ENCODE measurements around the gene ARMC3.
"Not testable (repeated sequence)": the region's sequence is repeated elsewhere in the genome, so short reads cannot be mapped to it uniquely, and the experiment has no call there.

Gene ARMC3

DNA sequence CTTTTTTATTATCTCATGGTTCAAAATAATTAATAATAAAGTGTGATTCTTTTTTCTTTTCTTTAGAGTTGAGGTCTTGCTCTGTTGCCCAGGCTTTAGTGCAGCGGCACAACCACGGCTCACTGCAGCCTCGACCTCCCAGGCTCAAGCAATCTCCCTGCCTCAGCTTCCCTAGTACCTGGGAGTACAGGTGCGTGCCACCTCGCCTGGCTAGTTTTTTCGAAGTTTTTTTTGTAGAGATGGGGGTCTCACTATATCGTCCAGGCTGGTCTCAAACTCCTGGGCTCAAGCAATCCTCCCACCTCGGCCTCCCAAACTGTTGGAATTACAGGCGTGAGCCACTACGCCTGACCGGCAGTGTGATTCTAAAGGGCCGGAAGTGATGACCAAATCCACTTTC, 139.5 kb downstream of the ARMC3 start:
- no peak overlapping the region for H3K4me3 ChIP-seq (ENCODE audit: control insufficient read depth, low read depth, low read length)
- TF ChIP-seq, protein P1, sequence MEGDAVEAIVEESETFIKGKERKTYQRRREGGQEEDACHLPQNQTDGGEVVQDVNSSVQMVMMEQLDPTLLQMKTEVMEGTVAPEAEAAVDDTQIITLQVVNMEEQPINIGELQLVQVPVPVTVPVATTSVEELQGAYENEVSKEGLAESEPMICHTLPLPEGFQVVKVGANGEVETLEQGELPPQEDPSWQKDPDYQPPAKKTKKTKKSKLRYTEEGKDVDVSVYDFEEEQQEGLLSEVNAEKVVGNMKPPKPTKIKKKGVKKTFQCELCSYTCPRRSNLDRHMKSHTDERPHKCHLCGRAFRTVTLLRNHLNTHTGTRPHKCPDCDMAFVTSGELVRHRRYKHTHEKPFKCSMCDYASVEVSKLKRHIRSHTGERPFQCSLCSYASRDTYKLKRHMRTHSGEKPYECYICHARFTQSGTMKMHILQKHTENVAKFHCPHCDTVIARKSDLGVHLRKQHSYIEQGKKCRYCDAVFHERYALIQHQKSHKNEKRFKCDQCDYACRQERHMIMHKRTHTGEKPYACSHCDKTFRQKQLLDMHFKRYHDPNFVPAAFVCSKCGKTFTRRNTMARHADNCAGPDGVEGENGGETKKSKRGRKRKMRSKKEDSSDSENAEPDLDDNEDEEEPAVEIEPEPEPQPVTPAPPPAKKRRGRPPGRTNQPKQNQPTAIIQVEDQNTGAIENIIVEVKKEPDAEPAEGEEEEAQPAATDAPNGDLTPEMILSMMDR (IDR thresholded peaks at IDR 0.05; ENCODE audit: control insufficient read depth, insufficient read depth, low read depth, low read length, missing control alignments) = no peak
- no peak for DNase-seq (ENCODE audit: low read depth)

DNA sequence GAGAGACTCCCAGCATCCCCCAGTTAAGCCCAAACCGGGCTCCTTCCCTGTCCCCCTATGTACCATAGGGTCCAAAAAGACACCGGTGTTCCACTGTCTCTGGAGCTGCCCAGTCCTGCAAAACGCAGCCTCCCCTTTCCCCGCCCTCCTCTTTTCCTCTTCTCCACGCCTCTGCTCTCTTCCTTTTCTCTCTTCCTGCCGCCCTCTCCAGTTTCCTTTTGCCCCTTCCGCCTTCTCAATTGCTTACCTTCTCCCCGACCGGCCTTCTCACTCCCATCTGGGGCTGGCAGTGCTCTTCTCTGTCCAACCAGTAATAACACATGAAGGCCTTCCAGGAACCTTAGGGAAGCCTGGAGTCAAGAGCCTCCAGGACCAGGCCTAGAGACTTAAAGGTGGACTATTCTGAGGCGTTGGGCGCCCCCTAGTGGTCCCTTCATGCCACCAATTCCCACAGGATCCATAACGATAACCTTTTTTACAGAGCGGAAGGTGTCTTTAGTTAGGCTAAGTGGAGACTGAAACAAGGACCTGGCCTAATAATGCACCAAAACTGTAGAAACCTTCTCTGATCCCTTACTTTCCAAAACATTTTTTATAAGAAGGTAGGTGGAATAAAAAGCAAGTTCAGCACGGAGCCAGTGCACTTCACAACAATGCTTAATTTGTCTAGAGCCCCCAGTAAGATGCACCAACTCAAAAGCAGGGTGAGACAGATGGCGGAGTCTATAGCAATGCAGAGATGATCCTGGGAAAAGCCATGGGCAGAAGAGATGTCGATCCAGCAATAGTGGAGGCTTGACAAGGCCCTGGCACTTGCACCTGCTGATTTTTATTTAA, 140.3 kb downstream of the ARMC3 start:
- DNase-seq (ENCODE audit: low read depth) = peak; percentile 34
- TF ChIP-seq, protein P1 (IDR thresholded peaks at IDR 0.05; ENCODE audit: control insufficient read depth, insufficient read depth, low read depth, low read length, missing control alignments) = peak; percentile 93

DNA sequence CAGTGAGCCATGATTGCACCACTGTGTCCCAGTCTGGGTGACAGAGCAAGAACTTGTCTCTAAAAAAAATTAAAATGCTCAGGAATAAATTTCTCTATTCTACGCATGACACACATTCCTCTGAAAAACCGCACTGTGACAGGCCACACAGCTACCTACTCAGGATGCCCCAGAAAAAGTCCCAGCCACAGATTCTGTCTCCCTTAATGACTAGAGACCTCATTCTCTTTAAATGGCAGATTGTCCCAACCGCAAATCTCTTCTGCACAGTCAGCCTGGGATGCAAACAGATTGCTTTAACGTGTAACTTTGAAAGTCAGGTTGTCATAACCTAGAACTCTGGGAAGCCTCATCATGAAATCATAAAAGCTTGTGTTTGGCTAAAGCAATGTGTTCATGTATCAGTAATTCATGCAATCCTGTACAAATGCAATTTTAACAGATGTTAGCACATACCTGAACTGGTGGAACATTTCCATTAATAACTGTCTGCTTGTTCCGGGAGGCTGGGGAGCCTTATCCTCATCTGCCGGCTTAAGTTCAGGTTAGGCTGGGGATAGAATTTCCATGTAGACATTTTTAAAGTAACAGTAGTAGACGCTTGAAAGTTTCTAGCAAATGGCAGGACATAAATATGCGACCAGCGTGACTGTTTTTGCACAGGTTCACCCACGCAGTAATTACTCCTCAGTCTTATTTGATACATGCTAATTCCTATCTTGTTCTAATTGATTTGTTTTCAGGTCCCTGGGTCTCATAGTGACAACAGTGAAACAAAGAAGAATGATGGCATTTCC, 141.4 kb downstream of the ARMC3 start:
- no peak overlapping the region for H3K4me3 ChIP-seq (ENCODE audit: control insufficient read depth, low read depth, low read length)
- no peak for DNase-seq (ENCODE audit: low read depth)
- TF ChIP-seq, protein P1 (IDR thresholded peaks at IDR 0.05; ENCODE audit: control insufficient read depth, insufficient read depth, low read depth, low read length, missing control alignments) = no peak

More for the DNA sequence above, 140.3 kb downstream of the ARMC3 start:
- no peak overlapping the region for H3K4me3 ChIP-seq (ENCODE audit: control insufficient read depth, low read depth, low read length)

DNA sequence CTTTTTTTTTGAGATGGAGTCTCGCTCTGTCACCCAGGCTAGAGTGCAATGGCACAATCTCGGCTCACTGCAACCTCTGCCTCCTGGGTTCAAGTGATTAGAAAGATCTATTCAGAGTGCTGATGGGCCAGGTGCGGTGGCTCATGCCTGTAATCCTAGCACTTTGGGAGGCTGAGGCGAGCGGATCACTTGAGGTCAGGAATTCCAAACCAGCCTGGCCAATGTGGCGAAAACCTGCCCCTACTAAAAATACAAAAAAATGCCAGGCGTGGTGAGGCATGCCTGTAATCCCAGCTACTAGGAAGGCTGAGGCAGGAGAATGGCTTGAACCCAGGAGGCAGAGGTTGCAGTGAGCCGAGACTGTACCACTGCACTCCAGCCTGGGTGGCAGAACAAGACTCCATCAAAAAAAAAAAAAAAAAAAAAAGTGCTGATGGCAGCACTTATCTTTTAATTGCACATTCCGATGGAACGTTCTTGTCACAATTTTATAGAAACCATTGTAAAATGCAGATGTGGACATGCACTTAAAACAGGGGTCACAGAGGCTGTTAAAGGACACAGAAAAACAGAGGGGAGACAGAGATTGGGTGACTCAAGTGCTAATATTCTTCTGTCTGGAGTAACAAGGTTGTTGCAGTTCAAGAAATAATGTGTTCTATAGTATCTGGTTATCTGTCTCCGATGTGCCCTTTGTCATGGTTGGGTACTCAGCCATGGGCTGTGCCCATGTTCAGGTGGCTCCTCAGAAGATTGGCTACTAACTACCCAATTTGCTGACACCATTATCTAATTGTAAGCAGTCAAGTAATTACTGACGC, 142.4 kb downstream of the ARMC3 start:
- H3K4me3 ChIP-seq (ENCODE audit: control insufficient read depth, low read depth, low read length); DNase-seq (ENCODE audit: low read depth): not testable (repeated sequence)

DNA sequence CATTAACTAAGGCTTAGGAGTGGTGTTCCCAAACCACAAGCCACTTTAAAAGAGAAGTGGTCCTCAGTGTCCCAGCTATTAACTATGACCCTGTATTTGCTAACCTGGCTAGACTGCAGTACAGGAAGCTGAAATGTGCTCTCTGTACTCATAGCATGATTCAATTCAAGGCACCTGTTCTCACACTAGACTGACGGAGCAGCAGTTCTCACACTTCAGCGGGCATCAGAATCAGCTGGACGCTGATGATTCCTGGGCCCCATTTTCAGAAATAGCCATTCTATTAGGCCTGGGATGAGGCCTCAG, 143.0 kb downstream of the ARMC3 start:
- TF ChIP-seq, protein P1 (IDR thresholded peaks at IDR 0.05; ENCODE audit: control insufficient read depth, insufficient read depth, low read depth, low read length, missing control alignments) = no peak
- DNase-seq (ENCODE audit: low read depth) = no peak
- no peak overlapping the region for H3K4me3 ChIP-seq (ENCODE audit: control insufficient read depth, low read depth, low read length)

DNA sequence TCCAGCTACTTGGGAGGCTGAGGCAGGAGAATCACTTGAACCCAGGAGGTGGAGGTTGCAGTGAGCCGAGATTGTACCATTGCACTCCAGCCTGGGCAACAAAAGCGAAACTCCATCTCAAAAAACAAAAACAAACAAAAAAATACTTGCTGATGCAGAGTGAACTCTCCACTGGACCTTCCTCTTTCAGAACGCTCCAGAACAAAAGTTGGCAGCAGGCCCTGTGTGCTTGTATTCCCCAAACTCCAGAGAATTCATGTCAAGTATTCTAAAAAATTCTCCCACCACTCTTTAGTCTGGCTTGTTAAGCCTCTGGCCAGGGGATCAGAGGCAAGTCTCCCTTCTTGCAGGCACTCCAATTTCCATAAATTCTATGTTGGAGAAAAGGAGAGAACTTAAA, 144.7 kb downstream of the ARMC3 start:
- not testable (repeated sequence) for H3K4me3 ChIP-seq (ENCODE audit: control insufficient read depth, low read depth, low read length); DNase-seq (ENCODE audit: low read depth)

DNA sequence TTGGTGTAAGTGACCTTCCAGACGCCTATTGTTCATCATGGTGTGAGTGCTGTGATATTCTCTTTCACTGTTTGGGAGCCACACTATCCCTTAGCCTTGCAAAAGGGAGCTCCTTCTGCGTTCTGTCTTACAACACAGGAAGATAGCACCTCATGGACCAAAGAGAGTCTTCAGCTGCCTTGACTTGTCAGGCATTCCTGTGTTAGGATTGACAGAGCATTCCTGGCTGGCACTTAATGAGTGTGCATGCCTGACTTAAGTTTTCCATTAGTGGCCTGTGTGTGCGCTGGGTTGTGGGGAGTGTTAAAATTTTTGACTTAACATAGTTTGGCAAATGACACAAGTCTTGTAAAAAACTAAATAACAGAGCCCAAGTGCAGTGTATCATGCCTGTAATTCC, 145.7 kb downstream of the ARMC3 start:
- no peak for DNase-seq (ENCODE audit: low read depth)
- no peak overlapping the region for H3K4me3 ChIP-seq (ENCODE audit: control insufficient read depth, low read depth, low read length)
- TF ChIP-seq, protein P1 (IDR thresholded peaks at IDR 0.05; ENCODE audit: control insufficient read depth, insufficient read depth, low read depth, low read length, missing control alignments) = no peak
